Activated T-cell treated with anti-CD3 and anti-CD28 coated beads, Interleukin-2, amount 50 U/mL, for 72 hours (primary cell): Measurements from ENCODE around the gene PCDH11Y. TPM values are rescaled to one million over a fixed set of nuclear protein-coding genes. Genes with fewer than 3 reads are reported as not detected.
"Not testable (repeated sequence)": the region's sequence is repeated elsewhere in the genome, so short reads cannot be mapped to it uniquely, and the experiment has no call there.

ENCODE experiments used
- ATAC-seq, 2 donors: fragments of 150-1000 bp; cut with Tn5 transposase; replicated peaks in 1 of 2; 2 replicates each; pipeline ENCODE4 v1.10.0; 2021; ENCODE audit warnings: moderate library complexity in 2 of 2, mild to moderate bottlenecking in 1 of 2
- DNase-seq, 2 donors: peaks; one replicate each; pipeline ENCODE4 v3.0.0; 2021 to 2022; ENCODE audit warnings: mixed read lengths in 1 of 2
- H3K27ac Mint-ChIP-seq: one replicate; pipeline ENCODE4 v1.8.0; 2022; ENCODE audit warnings: mild to moderate bottlenecking, moderate library complexity, mixed read lengths
- H3K27me3 Mint-ChIP-seq: one replicate; pipeline ENCODE4 v1.8.0; 2022; ENCODE audit warnings: low read depth, mixed read lengths
- H3K36me3 Mint-ChIP-seq, 2 donors: one replicate each; pipeline ENCODE4 v1.8.0; 2022; ENCODE audit warnings: mixed read lengths in 2 of 2, mild to moderate bottlenecking in 1 of 2; ENCODE audit not compliant: insufficient read depth in 2 of 2
- H3K4me1 Mint-ChIP-seq: one replicate; pipeline ENCODE4 v1.8.0; 2022; ENCODE audit warnings: low read depth, mixed read lengths
- H3K4me3 Mint-ChIP-seq, 2 donors: one replicate each; pipeline ENCODE4 v1.8.0; 2022; ENCODE audit warnings: mild to moderate bottlenecking in 2 of 2, mixed read lengths in 2 of 2, moderate library complexity in 2 of 2
- H3K9me3 Mint-ChIP-seq, 2 donors: one replicate each; pipeline ENCODE4 v1.8.0; 2022; ENCODE audit warnings: mixed read lengths in 2 of 2
- total RNA-seq, 2 donors: library from RNA; stranded (reverse); gene quantifications; one replicate each; pipeline ENCODE4 v1.2.3, GENCODE V29; 2022

Gene PCDH11Y
- total RNA-seq, 2 donors from 2014 or later = not detected

DNA sequence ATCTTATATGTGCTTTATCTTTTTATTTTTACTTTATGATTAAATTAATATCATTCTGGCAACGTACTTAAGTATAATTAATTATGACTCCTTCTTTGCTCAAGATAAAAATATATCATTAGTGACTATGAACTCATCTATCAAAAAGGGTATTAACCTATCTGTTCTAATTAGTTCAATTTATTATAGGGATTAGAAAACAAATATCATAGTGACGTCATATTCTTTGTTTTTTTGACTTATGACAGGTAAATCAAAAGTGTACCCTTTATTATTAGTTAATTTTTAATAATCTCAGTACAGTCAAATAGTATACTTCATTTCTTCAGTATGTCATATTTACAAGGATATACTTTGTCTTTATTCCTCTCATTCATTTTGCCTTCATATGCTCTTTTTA is 638.5 kb downstream of the PCDH11Y start:
- H3K4me3 Mint-ChIP-seq, H3K27me3 Mint-ChIP-seq, H3K4me1 Mint-ChIP-seq, DNase-seq, H3K36me3 Mint-ChIP-seq, H3K9me3 Mint-ChIP-seq, H3K27ac Mint-ChIP-seq, ATAC-seq: not testable (repeated sequence)

DNA sequence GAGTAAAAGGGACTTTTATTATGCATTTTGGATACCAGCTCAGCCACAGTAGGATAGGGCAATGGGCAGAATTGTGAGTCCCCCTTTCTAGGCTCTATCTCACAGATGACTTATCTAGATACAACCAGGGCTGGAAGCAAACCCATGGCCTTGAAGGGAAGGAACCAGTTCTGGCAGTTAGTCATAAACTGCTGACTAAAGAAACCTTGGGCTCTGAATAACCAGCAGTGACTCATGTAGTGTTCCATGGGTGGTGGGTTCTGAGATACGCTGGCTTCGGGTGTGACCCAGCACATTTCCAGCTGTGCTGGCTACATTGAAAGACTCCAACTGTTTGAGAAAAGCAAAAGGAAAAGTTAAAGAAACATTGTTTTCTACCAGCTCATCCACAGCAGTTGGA is 679.2 kb downstream of the PCDH11Y start:
- H3K27ac Mint-ChIP-seq = not testable (repeated sequence)

DNA sequence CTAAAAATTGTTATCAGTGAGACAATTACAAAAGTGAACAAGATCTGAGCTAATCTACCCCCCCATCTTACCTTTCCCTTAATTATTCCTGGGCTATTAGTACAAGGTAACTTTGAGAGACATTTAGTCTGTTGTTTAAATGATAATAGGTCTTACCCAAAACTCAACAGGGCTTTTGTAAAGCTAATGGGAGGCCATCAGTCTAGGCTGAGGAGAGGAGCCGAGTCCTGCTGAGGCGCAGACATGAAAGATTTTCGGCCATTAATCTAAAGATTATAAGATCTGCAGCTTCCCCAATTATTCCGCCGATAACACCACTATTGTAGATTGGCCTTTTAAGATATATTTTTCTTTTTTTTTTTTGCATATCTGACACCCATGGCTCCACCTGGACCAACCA is 708.6 kb downstream of the PCDH11Y start:
- H3K27ac Mint-ChIP-seq, H3K4me1 Mint-ChIP-seq, DNase-seq, H3K36me3 Mint-ChIP-seq, H3K27me3 Mint-ChIP-seq, H3K9me3 Mint-ChIP-seq, ATAC-seq, H3K4me3 Mint-ChIP-seq: not testable (repeated sequence)

More for the DNA sequence above, 679.2 kb downstream of the PCDH11Y start:
- ATAC-seq, H3K4me1 Mint-ChIP-seq, H3K9me3 Mint-ChIP-seq, H3K36me3 Mint-ChIP-seq, H3K27me3 Mint-ChIP-seq, DNase-seq, H3K4me3 Mint-ChIP-seq: not testable (repeated sequence)

DNA sequence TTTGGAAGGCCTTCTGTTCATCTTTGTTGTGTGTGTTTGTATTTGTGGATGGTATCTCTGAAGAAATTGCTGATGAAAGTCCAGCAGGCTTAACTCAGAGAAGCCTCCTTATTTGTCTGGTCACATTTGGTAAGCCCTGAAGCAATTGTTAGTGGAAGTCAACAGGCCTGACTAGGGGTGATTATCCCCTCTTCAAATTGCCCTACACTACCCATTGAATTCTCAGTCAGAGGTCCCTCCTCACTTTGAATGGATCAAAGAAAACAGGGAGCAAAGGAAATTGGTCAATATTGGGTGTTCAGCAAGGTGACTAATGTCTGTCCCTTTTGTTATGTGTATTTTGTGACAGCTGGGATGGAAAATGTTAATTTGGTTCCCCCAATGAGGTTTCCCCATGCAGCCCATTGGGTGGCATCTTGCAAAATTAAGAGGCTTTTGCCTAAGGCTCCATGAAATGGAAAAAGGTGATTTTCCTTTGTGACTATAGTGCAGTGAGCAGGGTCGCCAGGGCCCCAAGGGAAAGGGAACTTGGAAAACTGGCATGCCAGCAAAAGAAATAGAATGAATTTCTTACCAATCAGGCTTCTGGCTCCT is 709.8 kb downstream of the PCDH11Y start:
- not testable (repeated sequence) for H3K36me3 Mint-ChIP-seq, DNase-seq, H3K27me3 Mint-ChIP-seq, H3K27ac Mint-ChIP-seq, H3K4me1 Mint-ChIP-seq, H3K9me3 Mint-ChIP-seq, H3K4me3 Mint-ChIP-seq, ATAC-seq

DNA sequence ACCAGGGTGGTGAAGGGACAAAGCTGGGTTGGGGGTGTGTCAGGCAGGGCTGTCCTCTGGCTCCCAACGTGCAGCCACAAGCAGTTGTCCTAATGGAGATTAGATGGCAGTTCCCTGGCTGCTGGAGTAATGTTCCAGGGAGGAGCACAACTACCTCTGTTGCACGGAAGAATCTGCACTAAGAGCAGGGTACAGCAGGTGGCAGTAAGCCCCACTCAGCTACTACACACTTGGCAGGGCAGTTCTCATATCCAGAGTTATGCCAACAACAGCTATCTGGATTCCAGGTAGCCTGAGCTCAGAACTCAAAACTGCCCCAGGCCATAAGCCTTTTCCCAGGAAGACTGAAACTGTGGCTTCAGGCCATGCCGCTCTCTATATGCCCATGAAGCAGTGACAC is 761.3 kb downstream of the PCDH11Y start:
- H3K9me3 Mint-ChIP-seq, H3K27ac Mint-ChIP-seq, H3K4me1 Mint-ChIP-seq, DNase-seq, ATAC-seq, H3K36me3 Mint-ChIP-seq, H3K4me3 Mint-ChIP-seq, H3K27me3 Mint-ChIP-seq: not testable (repeated sequence)

DNA sequence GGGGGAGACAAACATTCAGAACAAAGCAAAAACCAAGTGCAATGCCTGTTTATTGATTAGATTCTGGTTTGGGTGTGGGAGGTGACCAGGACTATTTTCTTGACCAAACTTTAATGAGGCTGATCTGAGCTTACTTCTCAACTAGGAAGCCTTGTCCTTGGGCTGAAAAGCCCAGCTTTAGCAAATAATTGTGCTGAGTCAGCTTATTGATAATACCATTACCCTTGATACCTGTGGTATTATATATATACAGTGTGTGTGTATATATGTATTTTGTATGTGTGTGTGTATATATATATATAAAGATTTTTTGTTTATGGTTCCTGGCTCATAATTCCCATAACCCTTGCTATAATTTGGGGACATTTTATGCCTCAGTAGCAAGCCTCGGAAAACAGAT is 776.4 kb downstream of the PCDH11Y start:
- not testable (repeated sequence) for DNase-seq, ATAC-seq, H3K9me3 Mint-ChIP-seq, H3K4me1 Mint-ChIP-seq, H3K27me3 Mint-ChIP-seq, H3K27ac Mint-ChIP-seq, H3K36me3 Mint-ChIP-seq, H3K4me3 Mint-ChIP-seq
